GM18517 (cell line): Measurements from ENCODE around the gene PODXL2.
"Not testable (repeated sequence)": the region's sequence is repeated elsewhere in the genome, so short reads cannot be mapped to it uniquely, and the experiment has no call there.

Experiments
- ATAC-seq: cut with Tn5 transposase; IDR thresholded peaks from one replicate; pipeline ENCODE4 v1.9.1; 2021; ENCODE audit warnings: mild to moderate bottlenecking, moderate library complexity; ENCODE audit not compliant: unreplicated experiment

PODXL2 gene

GRCh38 chr3:127604546-127605165 lies 24.3 kb upstream of the PODXL2 start:
- ATAC-seq: no peak

GRCh38 chr3:127605547-127605946 lies 23.4 kb upstream of the PODXL2 start:
- not testable (repeated sequence) for ATAC-seq

GRCh38 chr3:127606086-127606805 lies 22.7 kb upstream of the PODXL2 start:
- no peak for ATAC-seq

- ATAC-seq: no peak
Observed at GRCh38 chr3:127606981-127607595, 21.9 kb upstream of the PODXL2 start.

GRCh38 chr3:127607675-127608361 lies 21.2 kb upstream of the PODXL2 start:
- ATAC-seq: no peak

GRCh38 chr3:127608362-127608718 lies 20.6 kb upstream of the PODXL2 start:
- ATAC-seq: no peak

GRCh38 chr3:127610105-127610504 lies 18.9 kb upstream of the PODXL2 start:
- ATAC-seq: no peak

- ATAC-seq: no peak
Observed at GRCh38 chr3:127611251-127611650, 17.7 kb upstream of the PODXL2 start.

- no peak for ATAC-seq
Observed at GRCh38 chr3:127612966-127613365, 16.0 kb upstream of the PODXL2 start.

- ATAC-seq: no peak
Observed at GRCh38 chr3:127613406-127613805, 15.6 kb upstream of the PODXL2 start.

- ATAC-seq: no peak
Observed at GRCh38 chr3:127614928-127615589, 13.9 kb upstream of the PODXL2 start.

- no peak for ATAC-seq
Observed at GRCh38 chr3:127615631-127616305, 13.2 kb upstream of the PODXL2 start.

GRCh38 chr3:127616836-127617605 lies 12.0 kb upstream of the PODXL2 start:
- ATAC-seq: no peak

GRCh38 chr3:127618891-127619290 lies 10.1 kb upstream of the PODXL2 start:
- ATAC-seq: no peak

- no peak for ATAC-seq
Observed at GRCh38 chr3:127620637-127621375, 8.2 kb upstream of the PODXL2 start.

GRCh38 chr3:127622031-127622430 lies 7.0 kb upstream of the PODXL2 start:
- no peak for ATAC-seq

GRCh38 chr3:127622772-127623576 lies 6.0 kb upstream of the PODXL2 start:
- no peak for ATAC-seq

GRCh38 chr3:127624063-127624462 lies 4.9 kb upstream of the PODXL2 start:
- no peak for ATAC-seq
